ENCODE measurements around the gene ZNF365. TPM values are rescaled to one million over a fixed set of nuclear protein-coding genes. Genes with fewer than 3 reads are reported as not detected.

The ZNF365 gene
- total RNA-seq, 2 experiments from 2014 or later: 0.23 to 0.35 TPM

DNA sequence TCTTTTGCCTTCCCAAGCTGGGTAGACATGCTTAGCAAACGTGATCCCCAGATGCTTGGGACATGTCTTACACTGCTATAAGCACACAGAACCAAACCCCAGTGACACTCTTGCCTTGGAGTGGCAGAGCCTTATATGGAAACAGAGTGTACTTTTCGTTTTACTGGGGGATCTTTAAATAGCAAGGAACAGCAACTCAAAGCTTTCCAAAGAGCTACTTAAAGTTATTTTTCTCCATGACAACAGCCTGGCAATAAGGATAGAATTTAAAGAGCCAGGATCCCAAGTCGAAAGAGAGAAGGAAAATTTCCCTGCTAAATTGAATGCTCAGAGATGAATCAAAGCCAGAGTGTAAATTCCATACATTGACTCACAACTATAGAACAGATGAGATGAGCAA lies 67.8 kb downstream of the ZNF365 start:
- Mint-ChIP-seq H3K9me3 (no peaks in the 10 kb centered on the region), H3K36me3 (ENCODE audit: low read depth) (no peaks in the 10 kb centered on the region), H3K4me1 (no peaks in the 10 kb centered on the region), H3K4me3 (no peak overlapping the region), H3K27me3 (peaks cover 5% of the 10 kb centered on the region), H3K27ac (no peak overlapping the region)
- DNase-seq: no peak
- CTCF ChIA-PET: no interaction called here
- POLR2A ChIA-PET: no interaction called here

DNA sequence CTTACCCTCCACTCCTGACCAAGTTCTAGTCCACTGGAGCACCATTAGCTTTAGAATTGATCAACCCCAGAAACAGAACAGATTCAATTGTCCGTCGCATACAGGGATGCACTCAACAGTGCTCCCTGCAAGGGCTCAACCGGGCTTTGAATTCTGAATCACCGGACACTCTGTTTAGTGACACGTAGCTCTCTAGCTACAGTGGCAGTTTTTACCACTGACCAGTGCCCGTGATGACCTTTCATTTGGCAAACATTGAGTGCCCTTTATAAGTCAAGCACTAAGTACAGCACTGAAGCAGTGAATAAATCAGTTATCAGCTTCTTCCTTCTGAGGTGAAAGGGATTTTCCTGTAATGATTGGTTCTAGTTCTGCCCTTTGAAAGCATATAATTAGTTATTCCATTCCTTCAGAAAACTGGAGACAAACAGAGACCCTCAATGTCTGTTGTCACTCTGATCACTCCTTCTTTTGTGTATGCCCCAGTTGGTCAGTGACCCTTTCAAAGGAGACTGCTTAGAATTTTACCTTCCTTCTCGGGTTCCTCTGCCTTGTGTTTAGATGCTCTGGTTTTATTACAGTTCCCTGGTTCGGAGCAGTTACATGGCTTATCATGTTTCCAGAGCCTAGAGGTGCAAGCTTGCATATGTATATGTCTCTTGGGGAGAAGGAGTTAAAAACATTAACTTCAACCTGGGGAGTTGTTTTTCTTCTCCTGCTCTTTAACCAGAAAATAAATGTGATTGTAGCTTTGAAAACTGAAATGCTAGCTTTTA lies 68.9 kb downstream of the ZNF365 start:
- CTCF ChIA-PET: no interaction called here
- H3K9me3 Mint-ChIP-seq: no peaks in the 10 kb centered on the region

DNA sequence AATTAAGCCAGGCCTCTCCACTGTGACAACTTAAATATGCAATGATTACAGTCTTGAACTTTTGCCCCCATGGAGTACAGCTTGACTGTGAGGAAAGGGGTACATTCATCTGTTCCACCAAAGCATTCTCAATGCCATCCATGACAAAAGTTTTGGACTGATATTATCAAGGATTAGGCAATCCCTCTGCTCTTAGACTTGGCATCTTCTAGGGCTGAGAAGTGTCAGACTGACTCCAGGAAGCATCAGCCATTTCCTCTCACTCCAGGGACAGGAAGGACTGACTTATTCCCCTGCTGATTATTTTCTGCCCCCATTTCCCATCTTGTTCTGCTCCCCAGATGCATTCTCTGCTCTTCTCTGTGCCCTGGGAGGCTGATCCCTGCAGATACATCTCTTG lies 69.7 kb downstream of the ZNF365 start:
- no peaks in the 10 kb centered on the region for H3K4me1 Mint-ChIP-seq
- peaks cover 7% of the 10 kb centered on the region for H3K27me3 Mint-ChIP-seq
- no peaks in the 10 kb centered on the region for H3K9me3 Mint-ChIP-seq
- DNase-seq: no peak
- CTCF ChIA-PET: no interaction called here
- POLR2A ChIA-PET: no interaction called here
- H3K4me3 Mint-ChIP-seq: no peak overlapping the region
- no peaks in the 10 kb centered on the region for H3K36me3 Mint-ChIP-seq (ENCODE audit: low read depth)
- H3K27ac Mint-ChIP-seq: no peak overlapping the region

More for the DNA sequence above, 68.9 kb downstream of the ZNF365 start:
- no peak overlapping the region for H3K4me3 Mint-ChIP-seq
- POLR2A ChIA-PET: no interaction called here
- no peaks in the 10 kb centered on the region for H3K36me3 Mint-ChIP-seq (ENCODE audit: low read depth)
- peaks cover 10% of the 10 kb centered on the region for H3K27me3 Mint-ChIP-seq
- no peaks in the 10 kb centered on the region for H3K4me1 Mint-ChIP-seq
- H3K27ac Mint-ChIP-seq: no peak overlapping the region
- DNase-seq: no peak

DNA sequence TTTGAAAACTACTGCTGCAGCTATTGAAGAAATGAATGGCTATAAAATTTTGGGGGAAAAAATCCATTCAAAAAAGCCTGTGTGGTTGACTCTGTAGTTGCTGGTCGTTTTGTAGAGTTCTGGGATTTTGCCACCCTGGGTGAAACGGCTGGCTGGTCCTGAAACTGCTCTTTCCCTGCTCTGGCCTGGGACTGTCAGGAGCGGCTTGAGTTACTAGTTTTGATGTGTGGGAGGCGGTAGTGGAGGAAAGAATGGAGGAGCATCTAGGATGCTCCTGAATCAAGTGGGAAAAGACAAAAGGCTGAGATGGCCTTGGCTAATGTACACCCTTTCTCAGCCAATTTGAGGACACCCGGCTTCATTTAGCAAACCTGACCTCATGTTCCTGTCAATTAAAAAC lies 72.5 kb downstream of the ZNF365 start:
- no peak for DNase-seq
- Mint-ChIP-seq H3K4me1 (no peaks in the 10 kb centered on the region), H3K36me3 (ENCODE audit: low read depth) (no peaks in the 10 kb centered on the region), H3K9me3 (no peaks in the 10 kb centered on the region), H3K27me3 (peaks cover 7% of the 10 kb centered on the region), H3K27ac (no peak overlapping the region), H3K4me3 (no peak overlapping the region)
- POLR2A ChIA-PET: no interaction called here
- CTCF ChIA-PET: no interaction called here

DNA sequence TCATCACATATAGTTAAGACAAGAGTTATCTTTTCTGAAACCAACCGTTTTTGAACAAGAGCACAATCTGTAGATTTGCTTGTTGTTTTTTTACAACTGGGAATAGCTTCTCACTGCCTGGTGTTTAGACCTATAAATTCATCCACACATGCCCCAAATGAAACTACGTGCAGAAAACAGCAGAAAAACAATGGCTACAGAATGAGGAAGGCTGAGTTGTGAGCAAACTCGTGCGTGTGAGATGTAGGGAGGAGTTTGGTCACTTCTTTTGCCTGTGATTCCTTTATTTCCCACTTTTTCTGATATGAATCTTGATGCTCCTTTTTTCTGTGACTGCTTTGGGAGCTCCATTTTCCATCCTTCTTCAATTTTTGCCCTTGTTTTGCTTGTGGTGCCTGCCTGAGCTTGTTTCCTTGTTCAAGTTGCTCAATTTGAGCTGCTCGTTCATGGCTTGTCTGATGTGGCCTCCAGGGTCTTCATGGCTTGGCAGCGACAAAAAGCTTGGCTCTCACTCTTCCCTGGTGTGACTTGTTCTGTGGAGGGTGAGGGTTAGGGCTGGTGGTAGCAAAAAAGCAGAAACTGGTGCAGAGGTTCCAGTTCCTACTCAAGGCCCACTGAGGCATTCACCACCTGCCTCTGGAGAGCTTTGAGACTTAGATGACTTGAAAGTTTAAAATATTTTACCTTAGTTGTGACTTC lies 76.9 kb downstream of the ZNF365 start:
- H3K27me3 Mint-ChIP-seq: peaks cover 7% of the 10 kb centered on the region
- no peak overlapping the region for H3K27ac Mint-ChIP-seq
- H3K9me3 Mint-ChIP-seq: peaks cover 3% of the 10 kb centered on the region
- ChIA-PET CTCF (interaction anchor here (1.4 kb wide), 1 partner anchor 14 kb away, joined by 7 read pairs; no protein-coding TSS in a partner anchor), POLR2A (no interaction called here)
- H3K4me1 Mint-ChIP-seq: peaks cover 2% of the 10 kb centered on the region
- DNase-seq: no peak
- no peak overlapping the region for H3K4me3 Mint-ChIP-seq
- no peaks in the 10 kb centered on the region for H3K36me3 Mint-ChIP-seq (ENCODE audit: low read depth)

DNA sequence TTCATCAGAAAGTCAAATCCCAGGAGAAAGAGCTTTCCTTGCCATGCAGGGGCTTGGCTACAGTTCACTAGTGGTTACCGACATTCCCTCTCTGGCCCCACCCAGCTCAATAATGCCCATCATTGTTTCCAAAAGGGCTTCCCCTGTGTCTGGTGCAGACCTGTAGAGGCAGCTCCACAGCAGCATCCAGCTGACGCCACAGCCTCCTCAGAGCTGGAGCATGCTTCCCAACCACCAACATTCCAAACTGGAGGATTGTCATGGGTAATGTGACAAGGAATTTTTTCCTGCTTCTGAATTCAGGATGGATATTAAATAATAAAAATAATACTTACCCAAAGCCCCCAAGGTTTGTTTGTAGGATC lies 77.4 kb downstream of the ZNF365 start:
- CTCF ChIA-PET: interaction anchor here (1.4 kb wide), 1 partner anchor 14 kb away, joined by 7 read pairs; no protein-coding TSS in a partner anchor
- no peak for DNase-seq

More for the DNA sequence above, 77.4 kb downstream of the ZNF365 start:
- no peak overlapping the region for H3K27ac Mint-ChIP-seq
- H3K4me3 Mint-ChIP-seq: no peak overlapping the region
- H3K36me3 Mint-ChIP-seq (ENCODE audit: low read depth): no peaks in the 10 kb centered on the region
- peaks cover 8% of the 10 kb centered on the region for H3K4me1 Mint-ChIP-seq
- POLR2A ChIA-PET: no interaction called here
- peaks cover 3% of the 10 kb centered on the region for H3K9me3 Mint-ChIP-seq
- peaks cover 7% of the 10 kb centered on the region for H3K27me3 Mint-ChIP-seq

Other genes with a start within 250 kb of the ZNF365 start
- 1 to 10 TPM; 6.6 to 6.9 TPM for gene RTKN2, start 105.5 kb upstream of the ZNF365 start, total RNA-seq